GM23338 (cell line): ENCODE measurements around the gene CBFA2T3. TPM values are rescaled to one million over a fixed set of nuclear protein-coding genes. Genes with fewer than 3 reads are reported as not detected.

ENCODE experiments used
- ATAC-seq: fragments of 200-7000 bp; cut with Tn5 transposase; 3 replicates; pipeline ENCODE4 v1.9.1; 2020
- DNase-seq: peaks from one replicate; pipeline ENCODE4 v3.0.0-alpha.2; 2015; ENCODE audit warnings: low spot score
- H2AFZ ChIP-seq: fragments of 200-600 bp; sonication (generic); 2 replicates; pipeline ENCODE4 v1.8.0; 2016; ENCODE audit warnings: antibody characterized with exemption, mild to moderate bottlenecking, moderate library complexity
- H3F3A ChIP-seq: fragments of 200-600 bp; sonication (generic); replicated peaks from 2 replicates; pipeline ENCODE4 v1.8.0; 2017; ENCODE audit warnings: antibody characterized with exemption, mixed run types, low read depth
- H3K27ac ChIP-seq: fragments of 200-600 bp; sonication (generic); 2 replicates; pipeline ENCODE4 v1.6.1; 2016; ENCODE audit warnings: low read depth
- H3K27me3 ChIP-seq: fragments of 200-600 bp; sonication (generic); 2 replicates; pipeline ENCODE4 v1.8.0; 2016; ENCODE audit warnings: mild to moderate bottlenecking, mixed run types, moderate library complexity; ENCODE audit not compliant: insufficient read depth
- H3K36me3 ChIP-seq: fragments of 200-600 bp; sonication (generic); 2 replicates; pipeline ENCODE4 v1.8.0; 2016; ENCODE audit warnings: mild to moderate bottlenecking; ENCODE audit not compliant: insufficient read depth
- H3K4me1 ChIP-seq: fragments of 200-600 bp; sonication (generic); 2 replicates; pipeline ENCODE4 v1.8.0; 2016; ENCODE audit warnings: mild to moderate bottlenecking, moderate library complexity; ENCODE audit not compliant: insufficient read depth
- H3K4me2 ChIP-seq: fragments of 200-600 bp; sonication (generic); 2 replicates; pipeline ENCODE4 v1.7.1; 2017; ENCODE audit warnings: mixed run types
- H3K4me3 ChIP-seq: fragments of 200-600 bp; sonication (generic); 2 replicates; pipeline ENCODE4 v1.6.1; 2016; ENCODE audit warnings: mixed run types
- H3K79me2 ChIP-seq: fragments of 200-600 bp; sonication (generic); replicated peaks from 2 replicates; pipeline ENCODE4 v1.8.0; 2017; ENCODE audit warnings: mild to moderate bottlenecking; ENCODE audit not compliant: insufficient read depth
- H3K9me2 ChIP-seq: fragments of 200-600 bp; sonication (generic); 2 replicates; pipeline ENCODE4 v1.8.0; 2017; ENCODE audit not compliant: insufficient read depth
- H4K20me1 ChIP-seq: fragments of 200-600 bp; sonication (generic); replicated peaks from 2 replicates; pipeline ENCODE4 v1.8.0; 2017; ENCODE audit warnings: mild to moderate bottlenecking; ENCODE audit not compliant: insufficient read depth
- H3K27ac Mint-ChIP-seq: 2 replicates; pipeline ENCODE4 v1.8.0; 2020; ENCODE audit warnings: inconsistent platforms, mild to moderate bottlenecking, moderate library complexity, mixed read lengths
- H3K27me3 Mint-ChIP-seq: 3 replicates; pipeline ENCODE4 v1.8.0; 2022; ENCODE audit warnings: low read depth, mild to moderate bottlenecking, moderate library complexity, mixed read lengths, inconsistent platforms; ENCODE audit not compliant: insufficient read depth, poor library complexity
- H3K36me3 Mint-ChIP-seq: 3 replicates; pipeline ENCODE4 v1.8.0; 2021; ENCODE audit warnings: low read depth, mild to moderate bottlenecking, inconsistent platforms, moderate library complexity, mixed read lengths
- H3K4me1 Mint-ChIP-seq: 3 replicates; pipeline ENCODE4 v1.8.0; 2020; ENCODE audit warnings: mild to moderate bottlenecking, inconsistent platforms, mixed read lengths
- H3K4me3 Mint-ChIP-seq: 3 replicates; pipeline ENCODE4 v1.8.0; 2021; ENCODE audit warnings: moderate library complexity, mild to moderate bottlenecking, inconsistent platforms, mixed read lengths
- H3K9me3 Mint-ChIP-seq: 3 replicates; pipeline ENCODE4 v1.8.0; 2020; ENCODE audit warnings: moderate library complexity, mild to moderate bottlenecking, inconsistent platforms, mixed read lengths
- CREB1 ChIP-seq: fragments of 250-450 bp; sonication (Bioruptor Pico); IDR thresholded peaks from 2 replicates; pipeline ENCODE4 v1.5.0; 2020; ENCODE audit warnings: low read depth, mild to moderate bottlenecking, moderate library complexity
- CTCF ChIP-seq, 2 experiments: fragments of 200-600 bp in 1 of 2; sonication (generic) in 1 of 2; conservative IDR thresholded peaks; 2 replicates each; pipeline versions ENCODE4 v1.5.1 to v1.6.1; 2016 to 2017; ENCODE audit warnings: antibody characterized with exemption in 2 of 2, low read depth in 2 of 2, mild to moderate bottlenecking in 2 of 2, moderate library complexity in 1 of 2
- ETS1 ChIP-seq: IDR thresholded peaks from 2 replicates; pipeline ENCODE4 v1.6.1; 2016; ENCODE audit warnings: antibody characterized with exemption
- EZH2phosphoT487 ChIP-seq: fragments of 200-600 bp; sonication (generic); IDR thresholded peaks from one replicate; pipeline ENCODE4 v1.8.1; 2018; ENCODE audit warnings: antibody characterized with exemption; ENCODE audit not compliant: unreplicated experiment
- JUNB ChIP-seq: IDR thresholded peaks from one replicate; pipeline ENCODE4 v1.6.1; 2016; ENCODE audit warnings: antibody characterized with exemption; ENCODE audit not compliant: unreplicated experiment
- POLR2AphosphoS5 ChIP-seq: IDR thresholded peaks from 2 replicates; pipeline ENCODE4 v1.6.1; 2016; ENCODE audit warnings: antibody characterized with exemption, low read depth
- REST ChIP-seq: IDR thresholded peaks from one replicate; pipeline ENCODE4 v1.6.1; 2018; ENCODE audit warnings: antibody characterized with exemption; ENCODE audit not compliant: unreplicated experiment
- STAT1 ChIP-seq: IDR thresholded peaks from one replicate; pipeline ENCODE4 v1.6.1; 2016; ENCODE audit warnings: antibody characterized with exemption; ENCODE audit not compliant: unreplicated experiment
- ZNF114 ChIP-seq: fragments of 250-450 bp; sonication (Bioruptor Pico); IDR thresholded peaks from 2 replicates; pipeline ENCODE4 v1.5.0; 2020; ENCODE audit warnings: mild to moderate bottlenecking, moderate library complexity
- ZNF331 ChIP-seq: fragments of 250-450 bp; sonication (Bioruptor Pico); IDR thresholded peaks from 2 replicates; pipeline ENCODE4 v1.5.0; 2020; ENCODE audit warnings: low read depth, mild to moderate bottlenecking, moderate library complexity
- polyA plus RNA-seq: library from polyadenylated mRNA; unstranded; fragments of >200 nt; fragmentation: Nextera tagmentation; extraction: Ambion mirVana; gene quantifications from 2 replicates; pipeline ENCODE4 v1.2.1, GENCODE V29; 2016
- total RNA-seq: library from RNA; depleted of rRNA; stranded (reverse); fragments of >200 nt; shearing (Covaris generic); gene quantifications from 2 replicates; pipeline ENCODE4 v1.2.3, GENCODE V29; 2014

Gene CBFA2T3
- total and polyA plus RNA-seq, 2 experiments from 2014 or later, result 0.87 to 1.5 TPM

GRCh38 chr16:88870608-88871348, 106.2 kb downstream of the CBFA2T3 start:
- H3K27ac ChIP-seq, result no peak overlapping the region
- no peak overlapping the region for H3K4me2 ChIP-seq
- no peaks in the 10 kb centered on the region for H3K9me2 ChIP-seq
- no peaks in the 10 kb centered on the region for H3K36me3 ChIP-seq
- H4K20me1 ChIP-seq, result no peaks in the 10 kb centered on the region
- H3K4me1 ChIP-seq, result no peaks in the 10 kb centered on the region
- H2AFZ ChIP-seq, result no peak overlapping the region; the same call in 1 of the 2 replicates
- no peaks in the 10 kb centered on the region for H3F3A ChIP-seq
- Mint-ChIP-seq H3K27me3 (peaks cover 8% of the 10 kb centered on the region), H3K9me3 (no peaks in the 10 kb centered on the region; the same call in 2 of the 3 replicates), H3K27ac (no peak overlapping the region), H3K4me1 (no peaks in the 10 kb centered on the region; the same call in 2 of the 3 replicates), H3K36me3 (no peaks in the 10 kb centered on the region), H3K4me3 (no peak overlapping the region)
- no peak for TF ChIP-seq STAT1
- no peak for TF ChIP-seq ETS1
- TF ChIP-seq EZH2phosphoT487, result no peak
- no peak for TF ChIP-seq REST
- no peak for TF ChIP-seq ZNF114 (CRISPR knock-in tag)
- no peak for TF ChIP-seq ZNF331
- TF ChIP-seq CTCF (conservative IDR thresholded peaks at IDR 0.05; ENCODE audit: low read depth in 2 of 2), result no peak
- DNase-seq (no peak), ATAC-seq (no peak)
- no peaks in the 10 kb centered on the region for H3K27me3 ChIP-seq
- H3K79me2 ChIP-seq, result no peaks in the 10 kb centered on the region
- no peak overlapping the region for H3K4me3 ChIP-seq

GRCh38 chr16:88869673-88869980, 107.4 kb downstream of the CBFA2T3 start:
- ATAC-seq, result no peak
- TF ChIP-seq JUNB, result no peak
- no peak for TF ChIP-seq ZNF114 (CRISPR knock-in tag)
- TF ChIP-seq EZH2phosphoT487, result no peak
- TF ChIP-seq POLR2AphosphoS5, result no peak
- no peak for TF ChIP-seq ZNF331
- TF ChIP-seq CTCF (conservative IDR thresholded peaks at IDR 0.05; ENCODE audit: low read depth in 2 of 2), result no peak
- no peak for TF ChIP-seq CREB1 (CRISPR knock-in tag)
- no peak for TF ChIP-seq REST

More at GRCh38 chr16:88869673-88869980, 107.4 kb downstream of the CBFA2T3 start:
- no peaks in the 10 kb centered on the region for H3K36me3 ChIP-seq
- no peak overlapping the region for H3K4me3 Mint-ChIP-seq
- no peaks in the 10 kb centered on the region for H3K9me2 ChIP-seq
- no peaks in the 10 kb centered on the region for H3K79me2 ChIP-seq
- H3F3A ChIP-seq, result no peaks in the 10 kb centered on the region
- H3K4me2 ChIP-seq, result no peak overlapping the region
- no peak overlapping the region for H3K27ac ChIP-seq
- H3K4me3 ChIP-seq, result no peak overlapping the region
- H3K36me3 Mint-ChIP-seq, result no peaks in the 10 kb centered on the region
- H3K27me3 Mint-ChIP-seq, result peaks cover 6% of the 10 kb centered on the region
- H2AFZ ChIP-seq, result no peak overlapping the region
- no peaks in the 10 kb centered on the region for H3K4me1 ChIP-seq
- no peak for DNase-seq
- no peaks in the 10 kb centered on the region for H3K27me3 ChIP-seq
- no peaks in the 10 kb centered on the region for H4K20me1 ChIP-seq
- no peak overlapping the region for H3K27ac Mint-ChIP-seq
- H3K4me1 Mint-ChIP-seq, result no peaks in the 10 kb centered on the region; the same call in 2 of the 3 replicates
- no peaks in the 10 kb centered on the region for H3K9me3 Mint-ChIP-seq
